ENCODE measurements around the gene TASP1. TPM values are rescaled to one million over a fixed set of nuclear protein-coding genes. Genes with fewer than 3 reads are reported as not detected.

Gene TASP1
- total and polyA plus RNA-seq, 2 donors (not counting 1 experiment from before 2014, with no cell fraction given), result 6.4 to 23.9 TPM

GRCh38 chr20:13507646-13508045 lies 131.1 kb downstream of the TASP1 start:
- H3K79me2 ChIP-seq (ENCODE audit: control insufficient read depth, insufficient read depth, low read length), result no peaks in the 10 kb centered on the region
- no peaks in the 10 kb centered on the region for H3K27me3 ChIP-seq (replicated peaks in 1 of 4; ENCODE audit: control extremely low read depth in 1 of 4, control insufficient read depth in 3 of 4, insufficient read depth in 4 of 4, low read length in 3 of 4)
- no peak overlapping the region for H3K27ac ChIP-seq (ENCODE audit: low read length in 2 of 2)
- H3K4me2 ChIP-seq (replicated peaks; ENCODE audit: low read depth, low read length, poor library complexity, severe bottlenecking), result no peak overlapping the region
- no peak overlapping the region for H2AFZ ChIP-seq (ENCODE audit: insufficient read depth, low read depth, low read length, poor library complexity, severe bottlenecking)
- 0% methylated on average over 1 of the region's 3 CpGs for WGBS (ENCODE audit: insufficient coverage)
- H3K4me1 ChIP-seq (ENCODE audit: control insufficient read depth in 2 of 2, insufficient read depth in 2 of 2, low read length in 2 of 2), result no peaks in the 10 kb centered on the region
- H3K4me3 ChIP-seq (ENCODE audit: control extremely low read depth in 1 of 5, extremely low read depth in 1 of 5, insufficient read depth in 1 of 5, low read depth in 2 of 5, low read length in 4 of 5), result no peak overlapping the region
- Mint-ChIP-seq H3K4me3 (no peak overlapping the region), H3K27ac (no peak overlapping the region), H3K9me3 (ENCODE audit: insufficient read depth) (peaks cover 10% of the 10 kb centered on the region), H3K4me1 (no peaks in the 10 kb centered on the region), H3K27me3 (no peaks in the 10 kb centered on the region)
- H3K36me3 ChIP-seq (replicated peaks in 1 of 2; ENCODE audit: control extremely low read depth in 1 of 2, control insufficient read depth in 1 of 2, extremely low read depth in 1 of 2, insufficient read depth in 2 of 2, low read length in 1 of 2), result peaks cover 0 to 2% of the 10 kb centered on the region in 2 experiments
- POLR2A ChIA-PET, result no interaction called here
- H3K9me3 ChIP-seq (ENCODE audit: control extremely low read depth in 1 of 3, control insufficient read depth in 2 of 3, insufficient read depth in 1 of 3, low read length in 2 of 3), result peaks cover 9 to 15% (median 10%) of the 10 kb centered on the region in 3 donors
- no peak for DNase-seq
- H3K9ac ChIP-seq (ENCODE audit: low read length), result no peak overlapping the region
- CTCF ChIA-PET, result interaction anchor here (0.7 to 1.4 kb wide), 2 partner anchors 10 to 24 kb away, joined by 3 to 4 read pairs; no protein-coding TSS in a partner anchor
- TF ChIP-seq EZH2 (IDR thresholded peaks at IDR 0.05; ENCODE audit: borderline replicate concordance, insufficient read depth, low read depth, low read length, poor library complexity, severe bottlenecking) (no peak), CTCF (IDR thresholded peaks at IDR 0.05) (no peak)
- no peak for ATAC-seq (ENCODE audit: low read depth)
- H4K20me1 ChIP-seq (ENCODE audit: control insufficient read depth, insufficient read depth, low read length, poor library complexity, severe bottlenecking), result no peaks in the 10 kb centered on the region
- intact Hi-C loops (cut with micrococcal nuclease), result no loop called here

- no peaks in the 10 kb centered on the region for H3K79me2 ChIP-seq (ENCODE audit: control insufficient read depth, insufficient read depth, low read length)
- H3K27ac ChIP-seq (ENCODE audit: low read length in 2 of 2), result no peak overlapping the region
- H3K4me1 ChIP-seq (ENCODE audit: control insufficient read depth in 2 of 2, insufficient read depth in 2 of 2, low read length in 2 of 2), result no peaks in the 10 kb centered on the region
- H2AFZ ChIP-seq (ENCODE audit: insufficient read depth, low read depth, low read length, poor library complexity, severe bottlenecking), result no peak overlapping the region
- H3K27me3 ChIP-seq (replicated peaks in 1 of 4; ENCODE audit: control extremely low read depth in 1 of 4, control insufficient read depth in 3 of 4, insufficient read depth in 4 of 4, low read length in 3 of 4), result no peaks in the 10 kb centered on the region
- ATAC-seq (ENCODE audit: low read depth) (no peak), DNase-seq (no peak)
- H3K9me3 ChIP-seq (ENCODE audit: control extremely low read depth in 1 of 3, control insufficient read depth in 2 of 3, insufficient read depth in 1 of 3, low read length in 2 of 3), result peaks cover 6 to 37% (median 9%) of the 10 kb centered on the region in 3 donors
- no peak overlapping the region for H3K4me2 ChIP-seq (replicated peaks; ENCODE audit: low read depth, low read length, poor library complexity, severe bottlenecking)
- H3K4me3 Mint-ChIP-seq, result no peak overlapping the region
- H3K27me3 Mint-ChIP-seq, result no peaks in the 10 kb centered on the region
- no peak overlapping the region for H3K4me3 ChIP-seq (ENCODE audit: control extremely low read depth in 1 of 5, extremely low read depth in 1 of 5, insufficient read depth in 1 of 5, low read depth in 2 of 5, low read length in 4 of 5)
- H4K20me1 ChIP-seq (ENCODE audit: control insufficient read depth, insufficient read depth, low read length, poor library complexity, severe bottlenecking), result no peaks in the 10 kb centered on the region
- ChIA-PET POLR2A (no interaction called here), CTCF (no interaction called here)
- no peak overlapping the region for H3K27ac Mint-ChIP-seq
- TF ChIP-seq CTCF (IDR thresholded peaks at IDR 0.05) (no peak), EZH2 (IDR thresholded peaks at IDR 0.05; ENCODE audit: borderline replicate concordance, insufficient read depth, low read depth, low read length, poor library complexity, severe bottlenecking) (no peak)
- no CpG with 5 or more reads among the region's 3 CpGs for WGBS (ENCODE audit: insufficient coverage)
- intact Hi-C loops (cut with micrococcal nuclease), result no loop called here
- H3K4me1 Mint-ChIP-seq, result no peaks in the 10 kb centered on the region
- peaks cover 11% of the 10 kb centered on the region for H3K9me3 Mint-ChIP-seq (ENCODE audit: insufficient read depth)
- no peak overlapping the region for H3K9ac ChIP-seq (ENCODE audit: low read length)
- peaks cover 4 to 6% of the 10 kb centered on the region in 2 experiments for H3K36me3 ChIP-seq (replicated peaks in 1 of 2; ENCODE audit: control extremely low read depth in 1 of 2, control insufficient read depth in 1 of 2, extremely low read depth in 1 of 2, insufficient read depth in 2 of 2, low read length in 1 of 2)
These were observed 137.2 kb downstream of the TASP1 start for GRCh38 chr20:13501500-13501899.

Data from B cell (primary cell).